ENCODE measurements around the gene FAXC.
A peak's percentile ranks its signal among the peaks of the same experiment; 100 is the strongest.
"Not testable (repeated sequence)": the region's sequence is repeated elsewhere in the genome, so short reads cannot be mapped to it uniquely, and the experiment has no call there.

Gene FAXC

GRCh38 chr6:99285881-99286280 lies 63.6 kb downstream of the FAXC start:
- no peak for DNase-seq (ENCODE audit: low read depth)

- peak; percentile 14 for DNase-seq (ENCODE audit: low read depth)
Observed at GRCh38 chr6:99282479-99283062, 66.9 kb downstream of the FAXC start.

GRCh38 chr6:99276747-99277146 lies 72.7 kb downstream of the FAXC start:
- peak; percentile 32 for DNase-seq (ENCODE audit: low read depth)

- no peak for DNase-seq (ENCODE audit: low read depth)
Observed at GRCh38 chr6:99270826-99271225, 78.6 kb downstream of the FAXC start.

- no peak for DNase-seq (ENCODE audit: low read depth)
Observed at GRCh38 chr6:99270030-99270429, 79.4 kb downstream of the FAXC start.

- DNase-seq (ENCODE audit: low read depth) = no peak
Observed at GRCh38 chr6:99269207-99269606, 80.3 kb downstream of the FAXC start.

GRCh38 chr6:99266996-99267395 lies 82.5 kb downstream of the FAXC start:
- not testable (repeated sequence) for DNase-seq (ENCODE audit: low read depth)

GRCh38 chr6:99265447-99265846 lies 84.0 kb downstream of the FAXC start:
- not testable (repeated sequence) for DNase-seq (ENCODE audit: low read depth)

- DNase-seq (ENCODE audit: low read depth) = no peak
Observed at GRCh38 chr6:99254616-99255550, 94.6 kb downstream of the FAXC start.

- DNase-seq (ENCODE audit: low read depth) = no peak
Observed at GRCh38 chr6:99253271-99253670, 96.2 kb downstream of the FAXC start.

GRCh38 chr6:99252421-99252820 lies 97.1 kb downstream of the FAXC start:
- DNase-seq (ENCODE audit: low read depth) = no peak

- no peak for DNase-seq (ENCODE audit: low read depth)
Observed at GRCh38 chr6:99250476-99250875, 99.0 kb downstream of the FAXC start.

GRCh38 chr6:99246602-99247001 lies 102.9 kb downstream of the FAXC start:
- no peak for DNase-seq (ENCODE audit: low read depth)

- DNase-seq (ENCODE audit: low read depth) = peak; percentile 31
Observed at GRCh38 chr6:99241905-99242534, 107.5 kb downstream of the FAXC start.

GRCh38 chr6:99236010-99236409 lies 113.5 kb downstream of the FAXC start:
- no peak for DNase-seq (ENCODE audit: low read depth)

- no peak for DNase-seq (ENCODE audit: low read depth)
Observed at GRCh38 chr6:99233219-99233618, 116.3 kb downstream of the FAXC start.

GRCh38 chr6:99232056-99232455 lies 117.4 kb downstream of the FAXC start:
- DNase-seq (ENCODE audit: low read depth) = no peak

- no peak for DNase-seq (ENCODE audit: low read depth)
Observed at GRCh38 chr6:99225172-99225571, 124.3 kb downstream of the FAXC start.
